MM.1S (cell line): ENCODE results near the gene KCNMA1.

Experiments used
- CTCF ChIP-seq: fragments of 300-600 bp; sonication (generic); IDR thresholded peaks from 2 replicates; pipeline ENCODE4 v1.5.1; 2016; ENCODE audit warnings: antibody characterized with exemption, low read length, mixed read lengths
- EZH2 ChIP-seq: fragments of 300-600 bp; sonication (generic); optimal IDR thresholded peaks from 2 replicates; pipeline ENCODE3; 2017; ENCODE audit warnings: low read depth, mild to moderate bottlenecking, antibody characterized with exemption, low read length, mixed read lengths
- EZH2phosphoT487 ChIP-seq: fragments of 300-600 bp; sonication (generic); IDR thresholded peaks from 2 replicates; pipeline ENCODE4 v1.6.1; 2018; ENCODE audit warnings: antibody characterized with exemption, low read length

- no peak for TF ChIP-seq CTCF
- TF ChIP-seq EZH2: no peak
- no peak for TF ChIP-seq EZH2phosphoT487
These were observed 133.3 kb downstream of the KCNMA1 start for GRCh38 chr10:77504196-77504872.
